Measurements from ENCODE around the gene CALCR.

CALCR gene

DNA sequence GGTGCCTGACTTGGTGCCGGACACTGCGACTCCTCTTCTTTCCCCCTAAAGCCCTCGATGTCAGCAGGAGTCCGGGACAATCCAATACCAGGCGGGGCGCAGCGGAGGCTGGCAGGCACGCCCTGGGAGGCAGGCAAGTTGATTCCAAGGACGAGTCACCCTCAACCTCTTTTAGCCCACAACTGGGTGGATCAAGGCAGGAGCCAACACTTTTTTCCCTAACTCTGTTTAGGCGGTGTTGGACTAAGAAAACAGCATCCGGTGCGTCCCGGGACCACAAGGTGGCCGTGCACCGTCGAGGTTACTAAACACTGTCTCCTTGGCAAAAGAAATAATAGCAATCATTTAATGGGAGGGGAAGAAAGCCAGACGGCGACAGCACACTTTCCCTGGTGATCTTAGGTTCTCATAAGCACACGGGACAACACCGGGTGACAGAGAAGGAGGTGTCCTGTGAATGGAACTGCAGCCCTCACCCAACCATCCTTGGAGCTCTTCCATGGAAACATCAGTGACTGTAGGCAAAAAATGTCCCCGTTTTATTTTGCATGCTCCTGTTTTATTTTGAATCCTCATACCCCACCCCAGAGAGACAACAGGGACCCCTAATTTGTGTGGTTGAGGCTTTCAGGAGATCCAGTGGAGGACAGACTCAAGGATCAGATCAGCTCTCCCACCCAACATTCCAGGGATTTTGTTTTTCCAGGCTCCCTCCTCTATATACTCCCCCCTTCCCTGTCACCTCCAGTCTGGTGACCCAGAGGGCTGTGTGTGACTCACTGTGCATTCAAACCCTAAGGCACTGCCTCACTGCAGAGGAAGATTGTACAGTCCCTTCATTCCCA lies 1.3 kb upstream of the CALCR start:
- TF ChIP-seq, protein P1, sequence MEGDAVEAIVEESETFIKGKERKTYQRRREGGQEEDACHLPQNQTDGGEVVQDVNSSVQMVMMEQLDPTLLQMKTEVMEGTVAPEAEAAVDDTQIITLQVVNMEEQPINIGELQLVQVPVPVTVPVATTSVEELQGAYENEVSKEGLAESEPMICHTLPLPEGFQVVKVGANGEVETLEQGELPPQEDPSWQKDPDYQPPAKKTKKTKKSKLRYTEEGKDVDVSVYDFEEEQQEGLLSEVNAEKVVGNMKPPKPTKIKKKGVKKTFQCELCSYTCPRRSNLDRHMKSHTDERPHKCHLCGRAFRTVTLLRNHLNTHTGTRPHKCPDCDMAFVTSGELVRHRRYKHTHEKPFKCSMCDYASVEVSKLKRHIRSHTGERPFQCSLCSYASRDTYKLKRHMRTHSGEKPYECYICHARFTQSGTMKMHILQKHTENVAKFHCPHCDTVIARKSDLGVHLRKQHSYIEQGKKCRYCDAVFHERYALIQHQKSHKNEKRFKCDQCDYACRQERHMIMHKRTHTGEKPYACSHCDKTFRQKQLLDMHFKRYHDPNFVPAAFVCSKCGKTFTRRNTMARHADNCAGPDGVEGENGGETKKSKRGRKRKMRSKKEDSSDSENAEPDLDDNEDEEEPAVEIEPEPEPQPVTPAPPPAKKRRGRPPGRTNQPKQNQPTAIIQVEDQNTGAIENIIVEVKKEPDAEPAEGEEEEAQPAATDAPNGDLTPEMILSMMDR (IDR thresholded peaks at IDR 0.05; ENCODE audit: low read depth, low read length, missing control alignments): no peak
- no peak overlapping the region for H3K4me3 ChIP-seq (replicated peaks; ENCODE audit: low read depth, low read length)
- no peak for DNase-seq (ENCODE audit: extremely low read depth, low read depth)

DNA sequence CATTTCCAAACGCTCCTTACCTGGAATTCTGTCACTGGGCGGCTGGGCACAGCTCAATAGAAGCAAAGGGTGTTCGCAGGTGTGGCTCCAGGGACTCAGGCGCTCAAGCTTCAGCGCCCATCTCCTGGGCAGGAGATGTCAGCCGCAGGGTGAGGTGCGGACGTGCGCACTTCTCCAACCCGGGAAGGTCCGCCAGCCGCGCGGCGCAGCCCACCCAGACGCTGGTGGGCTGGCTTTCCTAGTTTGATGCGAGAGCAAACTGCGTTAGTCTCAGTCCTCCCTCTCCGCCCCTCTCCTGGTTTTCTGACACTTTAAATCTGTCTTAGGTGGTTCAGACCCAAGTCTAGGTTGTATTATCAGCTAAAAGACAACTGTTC lies 267 bp downstream of the CALCR start:
- DNase-seq (ENCODE audit: extremely low read depth, low read depth): no peak
- H3K4me3 ChIP-seq (replicated peaks; ENCODE audit: low read depth, low read length): no peak overlapping the region
- TF ChIP-seq, protein P1 (IDR thresholded peaks at IDR 0.05; ENCODE audit: low read depth, low read length, missing control alignments): no peak

- DNase-seq (ENCODE audit: extremely low read depth, low read depth): no peak
- no peak overlapping the region for H3K4me3 ChIP-seq (replicated peaks; ENCODE audit: low read depth, low read length)
- TF ChIP-seq, protein P1 (IDR thresholded peaks at IDR 0.05; ENCODE audit: low read depth, low read length, missing control alignments): no peak
Measured at GRCh38 chr7:93569189-93569588, 5.3 kb downstream of the CALCR start.

DNA sequence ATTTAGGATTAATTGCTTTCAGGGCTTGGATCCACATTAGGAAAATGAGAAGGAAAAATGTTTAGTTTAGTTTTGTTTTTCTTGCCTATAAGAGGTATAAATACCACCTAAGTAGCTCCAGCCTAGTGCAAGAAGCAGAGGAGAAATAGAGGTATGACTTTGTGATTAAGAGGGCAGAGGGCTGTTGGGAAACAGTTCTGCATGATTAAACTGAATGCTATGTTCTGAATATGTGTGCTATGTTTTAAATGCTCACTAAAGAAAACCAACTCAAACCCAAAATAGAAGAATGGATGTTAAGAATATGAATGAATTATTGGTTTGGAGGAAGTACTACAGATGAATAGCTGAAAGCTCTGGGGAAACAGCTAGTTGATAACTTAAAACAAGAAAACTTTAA lies 7.6 kb downstream of the CALCR start:
- TF ChIP-seq, protein P1 (IDR thresholded peaks at IDR 0.05; ENCODE audit: low read depth, low read length, missing control alignments): no peak
- no peak overlapping the region for H3K4me3 ChIP-seq (replicated peaks; ENCODE audit: low read depth, low read length)
- DNase-seq (ENCODE audit: extremely low read depth, low read depth): no peak

DNA sequence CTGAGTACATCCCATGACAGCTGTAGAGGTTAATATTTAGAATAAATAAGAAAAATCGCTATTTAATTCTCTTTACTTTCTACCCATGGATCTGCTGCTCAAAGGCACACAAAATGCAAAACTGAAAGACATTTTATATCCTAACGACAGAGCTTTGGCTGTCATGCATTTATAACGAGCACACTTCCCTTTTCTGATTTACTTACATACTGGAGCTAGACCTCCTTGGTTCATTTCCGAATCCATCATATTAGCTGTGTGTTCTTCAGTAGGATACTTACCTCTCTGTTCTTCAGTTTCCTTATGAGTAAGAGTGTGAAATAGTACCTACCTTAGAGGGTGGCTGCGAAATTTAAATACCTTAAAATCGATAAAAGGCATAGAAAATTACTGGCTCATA lies 10.9 kb downstream of the CALCR start:
- TF ChIP-seq, protein P1 (IDR thresholded peaks at IDR 0.05; ENCODE audit: low read depth, low read length, missing control alignments): no peak
- DNase-seq (ENCODE audit: extremely low read depth, low read depth): no peak
- no peak overlapping the region for H3K4me3 ChIP-seq (replicated peaks; ENCODE audit: low read depth, low read length)

GRCh38 chr7:93562936-93563335 lies 11.6 kb downstream of the CALCR start:
- TF ChIP-seq, protein P1 (IDR thresholded peaks at IDR 0.05; ENCODE audit: low read depth, low read length, missing control alignments): no peak
- DNase-seq (ENCODE audit: extremely low read depth, low read depth): no peak
- no peak overlapping the region for H3K4me3 ChIP-seq (replicated peaks; ENCODE audit: low read depth, low read length)

Measured in HFF-Myc (cell line).